HG03432 (cell line): ENCODE results near the gene RIN2.

Experiments
- ATAC-seq: cut with Tn5 transposase; IDR thresholded peaks from one replicate; pipeline ENCODE4 v1.9.1; 2021; ENCODE audit warnings: mild to moderate bottlenecking, moderate library complexity; ENCODE audit not compliant: unreplicated experiment

The RIN2 gene, protein sequence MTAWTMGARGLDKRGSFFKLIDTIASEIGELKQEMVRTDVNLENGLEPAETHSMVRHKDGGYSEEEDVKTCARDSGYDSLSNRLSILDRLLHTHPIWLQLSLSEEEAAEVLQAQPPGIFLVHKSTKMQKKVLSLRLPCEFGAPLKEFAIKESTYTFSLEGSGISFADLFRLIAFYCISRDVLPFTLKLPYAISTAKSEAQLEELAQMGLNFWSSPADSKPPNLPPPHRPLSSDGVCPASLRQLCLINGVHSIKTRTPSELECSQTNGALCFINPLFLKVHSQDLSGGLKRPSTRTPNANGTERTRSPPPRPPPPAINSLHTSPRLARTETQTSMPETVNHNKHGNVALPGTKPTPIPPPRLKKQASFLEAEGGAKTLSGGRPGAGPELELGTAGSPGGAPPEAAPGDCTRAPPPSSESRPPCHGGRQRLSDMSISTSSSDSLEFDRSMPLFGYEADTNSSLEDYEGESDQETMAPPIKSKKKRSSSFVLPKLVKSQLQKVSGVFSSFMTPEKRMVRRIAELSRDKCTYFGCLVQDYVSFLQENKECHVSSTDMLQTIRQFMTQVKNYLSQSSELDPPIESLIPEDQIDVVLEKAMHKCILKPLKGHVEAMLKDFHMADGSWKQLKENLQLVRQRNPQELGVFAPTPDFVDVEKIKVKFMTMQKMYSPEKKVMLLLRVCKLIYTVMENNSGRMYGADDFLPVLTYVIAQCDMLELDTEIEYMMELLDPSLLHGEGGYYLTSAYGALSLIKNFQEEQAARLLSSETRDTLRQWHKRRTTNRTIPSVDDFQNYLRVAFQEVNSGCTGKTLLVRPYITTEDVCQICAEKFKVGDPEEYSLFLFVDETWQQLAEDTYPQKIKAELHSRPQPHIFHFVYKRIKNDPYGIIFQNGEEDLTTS

DNA sequence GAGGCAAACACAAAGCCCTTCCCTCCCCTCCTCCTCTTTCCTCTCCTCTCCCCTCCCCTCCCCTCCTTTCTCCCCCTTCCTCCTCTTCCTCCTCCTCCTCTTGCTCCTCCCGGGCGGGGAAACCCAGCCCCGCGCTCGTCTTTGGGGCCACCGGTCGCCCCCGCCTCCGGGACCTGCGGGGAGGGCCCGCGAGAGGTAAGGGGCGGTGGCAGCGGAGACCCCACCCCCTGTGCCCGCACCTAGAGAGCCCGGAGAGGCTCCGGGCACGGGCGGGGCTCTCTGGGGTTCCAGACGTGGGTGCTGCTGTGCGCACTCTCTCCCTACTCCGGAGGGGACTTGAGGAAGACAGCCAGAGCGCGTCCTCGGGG is at the start of gene RIN2:
TSS of gene RIN2 (plus strand) at position 126 of the 368 bp plus-strand sequence. CDS start 131,344 bp downstream, outside the sequence.
- ATAC-seq, result no peak

DNA sequence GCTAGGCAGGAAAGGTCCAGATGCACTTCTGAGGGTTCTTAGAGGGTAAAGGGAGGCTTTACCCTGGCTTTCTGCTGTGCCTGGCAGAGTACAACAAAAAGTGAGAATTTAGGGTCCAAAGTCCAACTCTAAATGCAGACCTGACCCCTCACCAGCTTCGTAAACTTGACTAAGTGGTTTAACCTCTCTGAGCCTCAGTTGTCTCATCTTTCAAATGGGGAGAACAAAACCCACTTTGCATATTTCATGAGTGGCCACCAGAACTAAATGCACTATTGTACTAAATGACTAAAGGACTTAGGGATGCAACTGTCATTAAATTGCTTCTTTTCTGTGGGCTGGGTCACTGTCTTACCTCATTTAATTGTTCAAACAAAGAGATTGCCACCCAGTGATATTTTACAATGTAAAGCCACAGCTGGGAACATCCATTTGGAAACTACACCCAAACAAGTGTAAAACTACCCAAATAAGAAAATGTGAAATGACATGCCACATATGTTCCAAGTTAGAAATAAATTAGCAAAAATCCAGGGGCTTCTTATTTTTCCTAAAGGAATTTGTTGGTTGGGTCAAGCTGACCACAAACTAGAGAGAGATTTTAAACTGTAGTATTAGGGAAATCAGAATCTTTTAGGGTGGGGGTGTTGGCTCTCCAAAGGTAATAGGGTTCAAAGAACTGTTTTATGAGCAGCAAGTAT is 48.3 kb upstream of the RIN2 start:
- no peak for ATAC-seq

DNA sequence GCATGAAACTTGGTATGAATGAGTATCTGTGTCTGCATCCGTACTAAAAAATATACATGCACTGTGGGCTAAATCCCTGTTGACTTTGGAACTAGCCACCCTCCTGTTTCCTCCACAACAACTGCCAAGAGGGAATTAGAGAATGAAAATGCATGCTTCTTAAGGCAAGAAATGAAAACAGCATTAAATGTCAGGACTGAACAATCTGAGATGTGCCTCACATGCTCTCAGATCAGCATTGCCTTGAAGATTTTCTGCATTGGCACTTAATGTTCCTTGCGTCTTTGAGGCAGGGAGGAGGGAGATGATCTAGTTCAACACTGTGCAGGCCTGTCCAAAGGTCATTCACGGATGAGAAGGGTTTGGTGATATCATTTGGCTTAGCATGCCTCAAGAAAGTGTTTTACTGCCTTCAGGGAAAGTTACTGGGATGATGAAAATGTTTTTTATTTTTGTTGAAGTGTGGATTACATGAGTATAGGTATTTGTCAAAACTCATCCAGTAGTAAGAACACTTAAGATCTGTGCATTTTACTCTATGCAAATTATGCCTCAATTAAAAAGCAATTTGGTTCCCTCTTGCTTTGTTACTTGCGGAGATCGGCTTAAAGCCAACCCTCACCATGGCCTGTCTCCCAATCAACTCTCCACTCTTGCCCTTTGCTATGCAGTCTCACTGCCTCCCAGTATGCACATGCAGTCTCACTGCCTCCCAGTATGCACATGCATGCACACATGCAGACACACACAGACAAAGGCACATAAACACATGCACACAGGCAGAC is 47.5 kb upstream of the RIN2 start:
- no peak for ATAC-seq

DNA sequence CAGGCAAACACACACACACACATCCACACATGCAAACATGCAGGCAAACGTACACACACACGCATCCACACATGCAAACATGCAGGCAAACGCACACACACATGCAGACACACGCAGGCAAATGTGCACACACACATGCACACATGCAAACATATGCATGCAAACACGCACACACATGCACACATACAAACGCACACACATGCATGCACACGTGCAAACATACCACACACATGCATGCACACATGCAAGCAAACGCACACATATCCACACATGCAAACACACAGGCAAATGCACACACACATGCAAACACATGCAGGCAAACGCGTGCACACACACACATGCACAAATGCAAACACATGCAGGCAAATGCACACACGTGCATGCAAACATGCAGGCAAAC is 46.9 kb upstream of the RIN2 start:
- ATAC-seq, result no peak

DNA sequence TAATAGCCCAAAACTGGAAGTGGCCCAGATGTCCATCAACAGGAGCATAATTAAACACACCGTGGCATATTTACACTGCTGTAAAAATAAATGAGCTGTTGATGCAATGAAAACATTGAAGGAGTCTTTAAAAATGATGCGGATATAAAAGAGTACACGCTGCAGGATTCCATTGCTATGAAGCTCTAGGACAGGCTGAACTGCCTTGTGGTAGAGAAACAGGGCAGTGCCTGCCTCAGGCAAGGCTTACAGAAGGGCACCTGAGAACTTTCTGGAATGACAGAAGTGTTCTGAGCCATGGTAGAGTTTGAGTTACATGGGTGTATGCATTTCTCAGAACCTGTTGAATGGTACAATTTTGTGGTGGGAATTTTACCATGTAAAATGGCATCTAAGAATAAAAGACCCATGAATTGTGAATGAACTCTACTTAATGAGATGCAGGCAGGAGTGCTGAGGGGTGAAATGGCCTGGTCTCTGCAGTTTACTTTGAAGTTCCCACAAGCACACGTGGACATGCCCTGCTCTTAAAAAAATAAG is 45.3 kb upstream of the RIN2 start:
- no peak for ATAC-seq

DNA sequence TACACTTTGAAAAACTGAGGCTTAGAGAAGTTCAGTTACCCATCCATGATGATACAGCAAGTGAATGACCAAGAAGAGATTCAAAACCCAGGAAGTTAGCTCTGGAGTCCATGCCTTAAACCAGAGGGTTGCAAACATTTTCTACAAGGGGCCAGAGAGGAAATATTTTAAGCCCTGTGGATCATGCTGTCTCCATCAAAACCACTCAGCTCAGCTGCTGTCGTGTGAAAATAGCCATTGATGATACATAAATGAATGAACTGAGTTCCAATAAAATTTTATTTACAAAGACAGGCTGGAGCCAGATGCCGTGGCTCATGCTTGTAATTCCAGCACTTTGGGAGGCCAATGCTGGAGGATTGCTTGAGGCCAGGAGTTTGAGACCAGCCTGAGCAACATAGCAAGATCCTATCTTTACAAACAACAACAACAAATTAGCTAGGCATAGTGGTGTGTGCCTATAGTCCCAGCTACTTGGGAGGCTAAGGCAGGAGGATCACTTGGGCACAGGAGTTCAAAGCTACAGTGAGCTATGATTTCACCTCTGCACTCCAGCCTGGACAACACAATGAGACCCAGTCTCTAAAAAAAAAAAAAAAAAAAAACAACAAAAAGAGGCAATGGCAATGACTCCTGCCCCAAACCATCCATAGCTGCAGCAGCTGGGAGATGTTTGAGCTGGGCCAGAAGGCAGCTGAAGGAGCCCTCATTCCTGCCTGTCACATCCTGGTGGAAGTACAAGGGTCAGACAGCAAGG is 44.1 kb upstream of the RIN2 start:
- ATAC-seq, result no peak

DNA sequence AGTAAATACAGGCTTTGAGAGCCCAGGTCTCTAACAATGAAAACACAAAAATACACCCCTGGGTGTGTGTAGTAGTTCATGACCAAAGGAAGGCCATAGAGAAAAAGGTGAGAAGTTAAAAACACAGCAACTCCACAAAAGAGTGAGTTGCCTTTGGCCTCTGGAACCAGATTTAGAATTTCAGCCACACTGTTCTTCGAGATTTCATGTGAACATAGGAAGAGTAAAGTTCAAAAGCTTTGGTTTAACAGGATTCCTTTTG is 43.5 kb upstream of the RIN2 start:
- ATAC-seq, result no peak

DNA sequence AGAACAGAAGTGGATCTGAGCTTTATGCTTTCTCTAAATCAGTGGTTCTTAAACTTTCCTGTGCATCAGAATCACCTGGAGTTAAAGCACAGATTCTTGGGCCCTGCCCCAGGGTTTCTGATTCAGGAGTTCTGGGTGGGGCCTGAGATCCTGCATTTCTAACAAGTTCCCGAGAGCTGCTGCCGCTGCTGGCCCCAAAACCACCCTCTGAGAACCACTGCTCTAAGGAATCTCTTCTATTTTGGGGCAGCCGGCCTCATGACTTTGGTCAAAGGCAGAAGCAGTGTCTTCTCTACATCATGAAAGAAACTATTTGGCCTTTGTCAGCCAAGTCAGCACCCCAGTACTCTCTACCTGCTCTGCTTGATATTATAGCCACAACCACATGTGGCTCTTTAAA is 42.1 kb upstream of the RIN2 start:
- ATAC-seq, result no peak

DNA sequence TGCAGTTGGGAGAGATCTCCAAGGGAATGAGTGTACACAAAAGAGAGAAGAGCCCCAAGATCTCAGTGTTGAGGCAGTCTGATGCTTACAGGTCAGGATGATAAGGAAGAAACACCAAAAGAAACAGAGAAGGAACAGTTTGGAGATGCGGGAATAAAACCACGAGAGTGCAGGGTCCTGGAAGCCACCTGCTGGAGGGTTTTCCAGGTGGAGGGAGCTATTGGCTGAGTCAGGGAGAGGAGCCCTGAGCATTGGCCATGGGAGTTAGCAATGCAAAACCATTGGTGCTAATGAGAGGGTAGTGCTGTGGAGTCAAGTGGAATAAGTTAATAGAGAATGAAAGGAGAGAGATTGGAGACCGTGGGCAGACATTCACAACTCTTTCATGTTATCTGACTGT is 39.2 kb upstream of the RIN2 start:
- ATAC-seq, result no peak

DNA sequence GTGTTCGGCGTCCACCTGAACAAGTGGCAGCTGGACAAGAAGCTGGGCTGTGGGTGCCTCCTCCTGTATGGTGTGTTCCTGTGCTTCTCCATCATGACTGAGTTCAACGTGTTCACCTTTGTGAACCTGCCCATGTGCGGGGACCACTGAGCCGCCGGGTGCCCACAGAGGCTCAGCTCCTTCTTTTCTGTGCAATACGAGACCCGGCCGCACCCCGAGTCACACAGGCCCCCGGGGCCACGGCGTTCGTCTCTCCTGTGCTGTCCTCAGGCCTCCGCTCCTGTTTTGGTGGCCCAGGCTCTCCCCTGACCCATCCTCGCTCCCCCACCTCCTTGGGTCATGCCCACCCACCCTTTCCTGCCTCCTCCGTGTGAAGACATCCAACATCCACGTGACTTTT is 37.1 kb upstream of the RIN2 start:
- ATAC-seq, result no peak

DNA sequence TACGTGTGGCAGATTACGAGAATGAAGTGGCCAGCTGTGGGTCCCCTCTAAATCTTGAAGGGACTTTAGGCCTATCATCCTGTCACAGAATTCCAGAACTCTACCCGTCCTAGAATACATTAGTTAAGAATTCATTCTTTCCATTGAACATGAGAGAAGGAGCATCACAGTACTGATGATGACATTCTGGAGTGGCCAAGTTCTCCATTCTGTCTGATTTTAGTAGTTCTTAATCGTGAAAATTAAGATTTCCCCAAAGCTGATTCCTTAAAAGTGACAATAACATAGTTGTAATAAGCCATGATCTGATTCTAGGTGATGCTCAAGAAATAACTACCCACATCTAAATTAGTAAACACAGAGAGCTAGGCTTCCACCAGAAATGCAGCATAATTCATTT is 35.0 kb upstream of the RIN2 start:
- ATAC-seq, result no peak

DNA sequence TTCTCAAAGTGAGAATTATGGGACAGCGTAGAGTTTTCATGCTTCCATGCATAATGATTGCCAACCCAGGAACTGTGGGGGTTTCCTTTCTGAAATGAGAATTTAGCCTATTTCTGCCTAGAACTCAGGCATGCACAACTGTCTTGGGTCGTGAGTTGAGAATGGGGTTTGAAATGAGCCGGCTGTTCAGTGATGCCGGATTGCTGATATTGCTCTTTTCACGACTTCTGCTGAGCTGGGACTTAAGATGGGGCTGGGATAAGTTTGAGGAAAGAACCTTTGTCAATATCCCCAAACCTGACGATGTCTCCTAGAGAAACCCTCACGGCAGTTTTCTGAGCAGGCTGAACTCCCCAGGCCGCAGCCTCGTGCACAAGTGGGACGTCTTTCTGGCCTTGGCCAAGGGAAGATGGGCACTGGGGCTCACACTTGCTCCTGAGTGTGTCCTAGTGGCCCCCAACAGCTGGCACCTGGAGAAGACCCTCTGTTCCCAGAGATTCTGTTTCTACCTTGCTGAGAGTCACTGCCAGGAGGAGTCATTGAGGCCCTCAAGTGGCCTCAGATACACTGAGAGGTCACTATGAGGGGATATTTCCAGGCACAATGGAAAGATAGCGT is 34.1 kb upstream of the RIN2 start:
- ATAC-seq, result no peak

DNA sequence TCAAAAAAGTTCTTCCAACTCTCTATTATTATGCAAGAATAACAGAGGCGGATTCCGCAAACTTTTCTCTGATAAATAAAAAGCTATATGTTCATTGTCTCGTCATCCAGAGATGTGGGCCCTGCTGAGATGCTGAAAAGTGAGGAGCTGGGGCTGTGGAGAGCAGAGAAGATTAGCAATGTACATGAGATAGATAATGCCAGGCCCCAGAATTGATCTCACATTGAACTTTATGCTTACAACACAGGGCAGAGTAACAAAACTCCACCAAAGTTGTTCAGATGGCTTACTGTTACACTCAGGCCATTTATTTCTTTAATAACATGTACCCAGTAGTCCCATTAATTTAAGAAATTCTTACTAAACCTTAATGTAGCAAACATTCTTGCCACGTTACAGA is 32.7 kb upstream of the RIN2 start:
- ATAC-seq, result no peak

DNA sequence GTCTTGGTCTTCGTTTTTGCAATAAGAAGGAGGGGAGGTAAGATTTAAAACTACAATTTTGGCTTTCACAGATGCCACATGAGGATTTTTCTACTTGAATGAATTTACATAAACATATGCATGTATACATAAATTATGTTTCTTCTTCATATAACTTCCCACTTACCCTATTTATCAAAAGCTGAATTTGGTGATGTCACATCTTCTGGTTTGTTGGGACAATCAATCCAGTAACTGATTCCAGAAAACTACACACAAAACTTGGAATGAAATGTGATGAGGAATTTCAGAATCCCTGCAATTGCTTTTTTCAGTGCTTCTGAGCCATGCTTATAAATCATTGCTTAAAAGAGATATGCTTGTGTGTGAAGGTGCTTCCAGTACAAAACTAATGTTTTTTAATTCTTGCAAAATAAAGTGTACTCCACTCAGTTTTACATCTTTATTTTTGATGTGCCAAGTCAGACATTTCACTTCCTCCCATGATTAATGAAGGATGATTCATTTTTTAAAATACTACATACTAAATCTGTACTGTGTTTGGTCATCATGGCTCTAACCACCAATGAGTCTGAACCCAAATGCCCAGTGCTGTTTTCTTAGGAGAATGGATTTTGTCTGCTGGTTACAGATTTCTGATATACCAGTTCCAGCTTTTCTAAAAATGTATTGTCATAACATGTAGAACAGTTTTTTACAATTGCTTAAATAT is 32.1 kb upstream of the RIN2 start:
- ATAC-seq, result no peak

DNA sequence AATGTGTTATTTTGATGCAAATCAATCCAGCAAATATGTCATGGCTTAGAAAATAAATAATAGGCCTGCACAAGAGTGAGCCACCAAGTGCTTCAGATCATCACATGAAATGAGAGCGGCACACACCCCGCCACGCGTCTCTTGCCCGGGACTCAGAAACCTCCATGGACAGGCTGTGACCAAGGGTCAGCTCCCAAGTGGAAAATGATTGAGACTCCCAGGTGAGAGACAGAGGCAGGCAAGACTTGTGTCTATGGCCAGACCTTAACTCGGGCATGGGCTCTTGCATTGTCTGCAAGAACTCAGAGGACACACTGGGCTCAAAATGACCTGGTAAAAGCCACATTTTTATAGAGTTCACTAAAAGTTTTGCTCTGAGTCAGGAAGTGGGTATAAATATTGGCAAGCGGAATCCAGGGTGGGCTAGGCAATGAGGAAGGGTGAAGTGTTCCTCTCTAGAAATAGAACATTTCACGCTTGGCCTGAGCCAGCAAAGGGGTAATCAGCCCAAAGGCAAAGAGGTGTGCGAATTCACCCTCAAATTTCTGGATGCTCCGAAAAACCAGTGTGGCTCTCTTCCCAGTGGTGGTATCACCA is 30.7 kb upstream of the RIN2 start:
- ATAC-seq, result no peak

DNA sequence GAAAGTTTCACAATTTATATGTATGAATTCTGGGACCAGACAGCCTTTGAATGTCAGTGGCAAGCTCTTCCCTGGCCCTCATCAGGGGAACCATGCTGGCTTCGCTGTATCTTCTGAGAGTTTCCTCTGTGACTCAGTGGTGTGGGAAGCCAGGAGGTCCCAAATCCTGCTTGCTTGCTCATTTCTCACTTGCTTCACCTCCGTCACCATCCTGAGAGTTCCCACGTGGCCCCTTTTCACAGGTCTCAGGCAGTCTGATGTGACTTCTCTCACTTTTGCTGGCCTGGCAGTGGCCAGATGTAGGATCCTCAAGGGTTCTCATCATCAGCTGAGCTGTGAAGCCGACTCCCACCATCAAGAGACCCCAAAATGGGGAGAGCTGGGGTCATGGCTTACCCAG is 28.4 kb upstream of the RIN2 start:
- ATAC-seq, result no peak

DNA sequence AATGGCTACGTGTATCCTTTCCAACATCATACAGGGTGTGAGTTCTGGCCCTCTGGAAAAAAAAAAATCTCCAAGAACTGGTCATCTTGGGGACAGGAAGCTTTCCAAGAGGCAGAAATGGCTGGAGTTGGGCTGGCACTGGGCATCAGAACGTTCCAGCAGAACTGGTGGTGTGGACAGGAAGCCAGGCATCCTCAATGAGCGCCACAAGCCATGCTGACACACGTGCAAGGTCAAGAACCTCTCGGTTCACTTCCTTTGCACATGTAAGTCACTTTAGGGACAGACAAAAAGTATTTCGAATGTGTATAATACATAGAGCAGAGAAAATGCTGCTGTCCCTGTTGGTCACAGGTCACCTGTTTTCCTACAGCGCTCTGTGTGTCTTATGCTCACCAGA is 27.4 kb upstream of the RIN2 start:
- ATAC-seq, result no peak

DNA sequence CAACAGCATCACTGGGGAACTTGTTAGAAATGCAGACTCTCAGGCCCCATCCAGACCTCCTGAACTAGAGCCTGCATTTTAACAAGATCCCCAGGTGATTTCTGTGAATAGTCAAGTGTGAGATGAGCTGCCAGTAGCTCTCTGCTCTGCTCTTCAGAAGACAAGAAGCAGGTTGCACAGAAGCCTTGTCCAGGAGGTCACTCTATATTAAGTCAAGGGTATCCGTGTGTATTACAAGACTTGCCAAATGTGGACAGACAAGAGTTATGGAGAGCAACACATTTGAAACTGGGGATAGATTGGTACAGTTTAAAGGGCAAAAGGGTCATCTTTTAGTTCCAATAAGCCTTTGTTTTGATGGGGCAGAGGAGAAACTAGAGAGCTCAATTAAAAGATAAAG is 23.2 kb upstream of the RIN2 start:
- no peak for ATAC-seq

DNA sequence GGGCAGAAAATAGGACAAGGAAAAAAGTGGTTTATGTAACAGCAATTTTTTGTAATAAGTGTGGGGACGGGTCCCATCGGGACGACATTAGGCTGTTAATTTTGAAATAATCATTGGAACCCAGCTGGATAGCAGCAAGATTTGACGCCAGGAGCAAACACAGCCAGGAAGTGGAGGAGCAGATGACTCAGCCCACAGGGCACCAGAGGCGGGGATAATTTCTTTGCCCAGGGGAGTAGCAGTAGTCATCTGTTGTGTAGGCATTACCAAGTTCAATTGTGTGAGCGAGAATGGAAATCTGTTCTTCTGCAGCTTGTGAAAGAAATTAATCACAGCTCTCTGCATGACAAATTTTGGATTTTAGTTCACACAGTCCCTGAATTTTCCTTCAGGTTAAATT is 22.6 kb upstream of the RIN2 start:
- peak; percentile 65 for ATAC-seq
